Peyer's patch (tissue), 4 donors: ENCODE data around the gene PDCD1. TPM values are rescaled to one million over a fixed set of nuclear protein-coding genes. Genes with fewer than 3 reads are reported as not detected.
A peak's percentile ranks its signal among the peaks of the same experiment; 100 is the strongest.
"Not testable (repeated sequence)": the region's sequence is repeated elsewhere in the genome, so short reads cannot be mapped to it uniquely, and the experiment has no call there.

Experiments used
- DNase-seq, 3 donors: peaks; one replicate each; pipeline ENCODE4 v3.0.0-alpha.2; 2017 to 2019
- H3K27ac ChIP-seq, 4 donors: fragments of 200-600 bp; sonication (generic); one replicate each; pipeline ENCODE4 v1.5.1; 2016 to 2019
- H3K27me3 ChIP-seq, 2 donors: fragments of 200-600 bp; sonication (generic); one replicate each; pipeline ENCODE4 v1.5.1; 2019
- H3K36me3 ChIP-seq, 3 donors: fragments of 200-600 bp; sonication (generic); one replicate each; pipeline ENCODE4 v1.5.1; 2016 to 2019
- H3K4me1 ChIP-seq, 4 donors: fragments of 200-600 bp; sonication (generic); one replicate each; pipeline ENCODE4 v1.5.1; 2016 to 2019
- H3K4me3 ChIP-seq, 4 donors: fragments of 200-600 bp; sonication (generic); 1 replicate in 3 of 4; 2 replicates in 1 of 4; pipeline ENCODE4 v1.5.1; 2016 to 2019; ENCODE audit warnings: mild to moderate bottlenecking in 1 of 4
- H3K9me3 ChIP-seq, 4 donors: fragments of 200-600 bp; sonication (generic); one replicate each; pipeline ENCODE4 v1.5.1; 2016 to 2019; ENCODE audit warnings: mild to moderate bottlenecking in 1 of 4
- POLR2A ChIP-seq, 2 donors: fragments of 450-650 bp; IDR thresholded peaks; one replicate each; pipeline ENCODE4 v1.5.1; 2017; ENCODE audit warnings: antibody characterized with exemption in 2 of 2, mild to moderate bottlenecking in 2 of 2, moderate library complexity in 2 of 2
- total RNA-seq, 4 donors: library from RNA; depleted of rRNA; stranded (reverse); fragments of >200 nt; gene quantifications; one replicate each; pipeline ENCODE4 v1.1.0, GENCODE V29; 2016
- TF ChIP-seq, protein P1 (sequence below), 6 experiments: fragments of 450-650 bp in 4 of 6; fragments of 200-600 bp in 2 of 6; sonication (generic) in 1 of 6; IDR thresholded peaks; one replicate each; pipeline ENCODE4 v1.5.1; 2017 to 2019; ENCODE audit warnings: antibody characterized with exemption in 6 of 6, mild to moderate bottlenecking in 3 of 6, moderate library complexity in 1 of 6

The PDCD1 gene
- total RNA-seq, 4 donors from 2014 or later = 1.6 to 2.7 TPM; not detected in 2

DNA sequence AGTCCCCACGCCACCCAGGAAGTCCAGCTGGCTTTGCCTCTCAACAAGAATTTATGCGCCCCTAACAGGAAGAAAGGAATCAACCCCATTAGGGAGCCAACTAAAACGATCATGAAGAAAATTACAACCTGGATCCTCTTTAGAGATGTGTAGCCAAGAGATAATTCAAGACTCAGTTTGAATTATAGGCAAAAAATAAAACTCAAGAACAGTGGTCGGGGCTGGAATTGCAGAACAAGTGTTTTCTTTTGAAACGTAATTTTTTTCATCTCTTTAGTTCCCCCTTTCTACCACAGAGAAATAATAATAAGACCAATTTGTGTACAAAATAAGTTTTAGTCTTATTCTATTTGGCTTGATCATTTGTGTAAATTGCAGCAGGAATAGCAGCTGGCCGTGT is 22.4 kb downstream of the PDCD1 start:
- H3K27ac ChIP-seq = no peak overlapping the region
- H3K4me1 ChIP-seq = no peaks in the 10 kb centered on the region
- no peak for DNase-seq
- H3K9me3 ChIP-seq = no peaks in the 10 kb centered on the region
- no peak overlapping the region for H3K4me3 ChIP-seq
- H3K36me3 ChIP-seq = no peaks in the 10 kb centered on the region
- TF ChIP-seq, protein P1, sequence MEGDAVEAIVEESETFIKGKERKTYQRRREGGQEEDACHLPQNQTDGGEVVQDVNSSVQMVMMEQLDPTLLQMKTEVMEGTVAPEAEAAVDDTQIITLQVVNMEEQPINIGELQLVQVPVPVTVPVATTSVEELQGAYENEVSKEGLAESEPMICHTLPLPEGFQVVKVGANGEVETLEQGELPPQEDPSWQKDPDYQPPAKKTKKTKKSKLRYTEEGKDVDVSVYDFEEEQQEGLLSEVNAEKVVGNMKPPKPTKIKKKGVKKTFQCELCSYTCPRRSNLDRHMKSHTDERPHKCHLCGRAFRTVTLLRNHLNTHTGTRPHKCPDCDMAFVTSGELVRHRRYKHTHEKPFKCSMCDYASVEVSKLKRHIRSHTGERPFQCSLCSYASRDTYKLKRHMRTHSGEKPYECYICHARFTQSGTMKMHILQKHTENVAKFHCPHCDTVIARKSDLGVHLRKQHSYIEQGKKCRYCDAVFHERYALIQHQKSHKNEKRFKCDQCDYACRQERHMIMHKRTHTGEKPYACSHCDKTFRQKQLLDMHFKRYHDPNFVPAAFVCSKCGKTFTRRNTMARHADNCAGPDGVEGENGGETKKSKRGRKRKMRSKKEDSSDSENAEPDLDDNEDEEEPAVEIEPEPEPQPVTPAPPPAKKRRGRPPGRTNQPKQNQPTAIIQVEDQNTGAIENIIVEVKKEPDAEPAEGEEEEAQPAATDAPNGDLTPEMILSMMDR (IDR thresholded peaks at IDR 0.05) = peak in 1 of 6 experiments; percentile 16
- no peak for TF ChIP-seq POLR2A (IDR thresholded peaks at IDR 0.05)
- no peaks in the 10 kb centered on the region for H3K27me3 ChIP-seq

DNA sequence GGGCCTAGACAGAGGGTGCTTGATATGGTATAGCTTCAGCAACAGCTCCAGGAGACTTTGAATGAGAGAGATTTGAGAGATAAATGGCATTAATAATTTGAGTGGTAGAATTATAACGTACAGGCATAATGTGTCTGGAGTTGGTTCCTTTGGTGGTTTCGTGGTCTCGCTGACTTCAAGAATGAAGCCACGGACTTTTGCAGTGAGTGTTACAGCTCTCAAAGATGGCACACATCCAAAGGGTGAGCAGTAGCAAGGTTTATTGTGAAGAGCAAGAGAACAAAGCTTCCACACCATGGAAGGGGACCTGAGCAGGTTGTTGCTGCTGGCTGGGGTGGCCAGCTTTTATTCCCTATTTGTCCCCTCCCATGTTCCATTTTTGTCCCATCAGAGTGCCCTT is 23.1 kb downstream of the PDCD1 start:
- TF ChIP-seq, protein P1 (IDR thresholded peaks at IDR 0.05) = no peak
- Histone ChIP-seq H3K36me3 (no peaks in the 10 kb centered on the region), H3K4me3 (no peak overlapping the region), H3K9me3 (no peaks in the 10 kb centered on the region), H3K27me3 (no peaks in the 10 kb centered on the region), H3K4me1 (no peaks in the 10 kb centered on the region), H3K27ac (no peak overlapping the region)
- no peak for DNase-seq

DNA sequence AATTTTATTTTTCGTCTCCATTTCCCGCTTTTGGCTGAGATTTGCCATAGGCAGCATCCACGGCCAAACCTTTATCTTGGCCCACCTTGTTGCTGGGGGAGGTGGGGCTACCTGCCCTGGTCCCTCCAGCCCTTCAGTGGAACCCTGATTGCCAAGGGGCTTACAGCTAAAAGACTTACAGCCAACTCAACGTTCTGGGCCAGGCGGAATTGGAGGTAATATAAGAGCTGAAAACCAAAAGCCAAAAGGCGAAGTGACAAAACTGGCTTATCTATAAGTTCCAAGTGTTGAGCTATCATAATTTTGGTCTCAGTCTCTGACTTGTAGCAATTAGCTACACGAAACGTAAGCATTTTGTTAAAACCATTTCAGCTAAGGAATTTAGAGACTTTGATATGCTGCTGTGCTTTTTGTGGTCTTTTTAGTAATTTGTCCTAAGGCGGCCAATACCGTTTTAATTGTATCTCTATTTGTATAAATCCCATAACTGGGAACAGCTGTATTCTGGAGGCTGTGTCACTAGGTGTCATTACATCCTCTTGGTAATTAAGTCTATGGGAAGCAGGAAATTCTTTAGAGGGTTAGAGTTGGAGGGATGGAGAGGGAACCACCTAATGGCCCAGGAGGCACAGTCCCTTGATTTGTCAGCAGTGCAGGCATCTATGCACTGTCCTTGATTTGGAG is 24.0 kb downstream of the PDCD1 start:
- Histone ChIP-seq H3K36me3 (no peaks in the 10 kb centered on the region), H3K4me1 (no peaks in the 10 kb centered on the region), H3K4me3 (no peak overlapping the region), H3K9me3 (no peaks in the 10 kb centered on the region), H3K27ac (no peak overlapping the region), H3K27me3 (no peaks in the 10 kb centered on the region)
- TF ChIP-seq, protein P1 (IDR thresholded peaks at IDR 0.05) = no peak
- TF ChIP-seq POLR2A (IDR thresholded peaks at IDR 0.05) = no peak
- peak in 1 of 3 donors; percentile 15 for DNase-seq

DNA sequence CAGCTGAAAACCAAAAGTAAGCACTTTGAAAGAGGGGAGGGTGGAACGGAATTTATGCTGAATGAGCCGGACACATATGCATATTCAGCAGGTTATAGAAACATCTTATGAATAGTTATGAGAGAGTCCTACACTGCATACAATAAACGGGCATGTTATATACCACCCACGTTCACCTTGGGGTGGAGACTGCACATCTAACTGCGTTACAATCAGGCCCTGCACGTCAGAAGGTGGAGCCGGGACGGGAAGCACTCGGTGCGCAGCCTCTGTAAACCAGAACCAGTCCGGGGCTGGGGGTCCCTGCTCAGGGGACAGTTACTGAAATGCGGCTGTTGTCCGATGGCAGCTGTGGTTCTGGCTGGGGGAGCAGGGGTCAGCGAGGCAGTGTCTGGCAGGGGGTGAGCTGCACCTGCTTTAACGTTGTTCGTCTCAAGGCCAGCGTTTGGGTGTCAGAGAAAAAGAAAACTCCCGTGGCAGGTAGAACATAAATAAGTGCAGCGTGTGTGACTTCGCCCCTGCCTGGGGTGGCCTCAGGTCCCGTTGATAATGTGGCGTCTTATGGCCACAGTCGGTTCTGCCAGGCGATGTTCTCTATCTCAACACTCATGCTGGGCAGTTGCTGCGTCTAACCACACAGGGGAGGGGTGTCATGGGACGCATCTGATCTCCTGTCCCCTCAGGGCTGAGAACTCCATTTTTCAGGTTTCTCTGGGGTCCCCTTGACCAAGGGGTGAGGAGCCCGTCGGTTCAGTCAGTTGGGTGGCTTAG is 24.8 kb downstream of the PDCD1 start:
- not testable (repeated sequence) for H3K4me1 ChIP-seq, H3K4me3 ChIP-seq, H3K27ac ChIP-seq, H3K9me3 ChIP-seq, H3K36me3 ChIP-seq, H3K27me3 ChIP-seq
- DNase-seq = peak in 1 of 3 donors; percentile 12

DNA sequence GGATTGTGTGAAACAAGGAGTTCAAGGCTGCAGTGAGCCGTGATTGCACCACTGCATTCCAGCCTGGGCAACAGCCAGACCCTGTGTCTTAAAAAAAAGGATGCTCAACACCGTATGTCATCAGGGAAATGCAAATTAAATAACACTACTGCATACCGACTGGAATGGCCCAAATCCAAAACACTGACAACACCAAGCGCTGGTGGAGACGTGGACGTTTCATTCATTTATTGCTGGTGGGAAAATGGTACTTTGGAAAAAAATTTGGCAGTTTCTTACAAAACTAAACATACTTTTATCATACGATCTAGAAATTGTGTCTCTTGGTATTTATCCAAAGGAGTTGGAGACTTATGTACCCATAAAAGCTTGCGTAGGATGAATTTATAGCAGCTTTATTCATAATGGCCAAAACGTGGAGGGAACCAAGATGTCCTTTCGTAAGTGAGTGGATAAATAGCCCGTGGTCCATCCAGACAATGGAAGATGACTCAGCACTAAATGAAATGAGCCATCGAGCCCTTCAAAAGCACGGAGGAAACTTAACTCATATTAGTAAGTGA is 25.5 kb downstream of the PDCD1 start:
- Histone ChIP-seq H3K27ac (no peak overlapping the region), H3K4me1 (no peaks in the 10 kb centered on the region), H3K9me3 (no peaks in the 10 kb centered on the region), H3K4me3 (no peak overlapping the region), H3K27me3 (no peaks in the 10 kb centered on the region), H3K36me3 (no peaks in the 10 kb centered on the region)
- TF ChIP-seq, protein P1 (IDR thresholded peaks at IDR 0.05) = no peak
- no peak for TF ChIP-seq POLR2A (IDR thresholded peaks at IDR 0.05)
- no peak for DNase-seq

DNA sequence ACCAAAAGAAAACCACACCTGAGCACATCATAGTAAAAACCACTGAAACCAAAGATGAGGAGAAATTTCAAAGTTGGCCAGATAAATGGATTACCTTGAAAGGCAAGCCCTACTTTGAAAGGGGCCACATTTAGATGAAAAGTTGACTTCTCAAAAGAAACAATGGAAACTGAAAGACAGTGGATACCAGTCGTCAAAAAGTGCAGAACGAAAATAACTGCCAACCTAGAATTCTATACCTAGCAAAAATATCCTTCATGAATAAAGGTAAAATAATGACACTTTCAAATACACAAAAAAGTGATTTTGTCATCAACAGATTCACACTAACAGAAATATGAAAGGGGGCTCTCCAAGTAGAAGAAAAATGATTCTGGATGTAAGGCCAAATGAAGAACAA is 31.3 kb downstream of the PDCD1 start:
- no peaks in the 10 kb centered on the region for H3K4me1 ChIP-seq
- no peak for DNase-seq
- no peak overlapping the region for H3K27ac ChIP-seq
- peaks cover 0 to 10% (median 0%) of the 10 kb centered on the region in 4 donors for H3K9me3 ChIP-seq
- TF ChIP-seq, protein P1 (IDR thresholded peaks at IDR 0.05) = no peak
- no peak for TF ChIP-seq POLR2A (IDR thresholded peaks at IDR 0.05)
- no peaks in the 10 kb centered on the region for H3K36me3 ChIP-seq
- H3K4me3 ChIP-seq = no peak overlapping the region
- no peaks in the 10 kb centered on the region for H3K27me3 ChIP-seq

DNA sequence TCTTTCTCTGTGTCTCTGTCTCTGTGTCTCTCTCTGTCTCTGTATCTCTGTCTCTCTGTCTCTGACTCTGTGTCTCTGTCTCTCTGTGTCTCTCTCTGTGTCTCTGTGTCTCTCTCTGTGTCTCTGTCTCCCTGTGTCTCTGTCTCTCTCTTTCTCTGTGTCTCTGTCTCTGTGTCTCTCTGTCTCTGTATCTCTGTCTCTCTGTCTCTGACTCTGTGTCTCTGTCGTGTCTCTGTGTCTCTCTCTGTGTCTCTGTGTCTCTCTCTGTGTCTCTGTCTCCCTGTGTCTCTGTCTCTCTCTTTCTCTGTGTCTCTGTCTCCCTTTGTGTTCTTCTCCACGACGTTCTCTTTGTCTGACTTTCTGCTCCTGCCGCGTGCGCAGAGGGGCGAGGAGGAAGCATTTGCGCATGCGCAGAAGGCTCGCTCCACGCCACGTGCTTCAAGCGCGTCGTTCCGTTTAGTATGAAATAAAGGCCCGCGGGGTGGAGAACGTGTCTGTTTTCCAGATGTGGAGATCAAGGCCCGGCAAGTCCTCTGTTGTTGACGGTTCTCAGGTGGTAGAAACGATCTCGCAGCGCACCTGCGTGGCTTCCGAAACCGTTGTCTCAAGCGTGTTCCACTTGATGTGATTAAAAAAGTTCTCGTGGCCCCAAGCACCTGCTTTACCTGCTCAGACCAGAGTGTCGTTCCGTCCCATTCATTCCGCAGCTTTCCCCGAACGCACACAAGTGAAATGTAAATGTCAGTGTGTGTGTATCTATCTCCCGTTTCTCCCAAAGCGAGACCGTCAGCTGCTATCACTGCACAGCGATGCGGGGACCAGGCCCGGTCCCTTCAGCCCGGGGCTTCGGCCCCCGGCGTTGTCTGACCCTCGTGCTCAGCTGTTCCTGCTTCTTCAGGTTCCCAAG is 34.9 kb downstream of the PDCD1 start:
- H3K4me3 ChIP-seq, H3K4me1 ChIP-seq, H3K27ac ChIP-seq, DNase-seq, H3K27me3 ChIP-seq, H3K36me3 ChIP-seq: not testable (repeated sequence)
- peaks cover 0 to 10% (median 0%) of the 10 kb centered on the region in 4 donors for H3K9me3 ChIP-seq
